ENCODE data around the gene CLIP3. TPM values are rescaled to one million over a fixed set of nuclear protein-coding genes. Genes with fewer than 3 reads are reported as not detected.

The CLIP3 gene
- total and polyA plus RNA-seq, 2 of the 13 experiments (the other 11 are each of a cell fraction or from before 2014, with no cell fraction given) = 0.15 to 1.2 TPM

DNA sequence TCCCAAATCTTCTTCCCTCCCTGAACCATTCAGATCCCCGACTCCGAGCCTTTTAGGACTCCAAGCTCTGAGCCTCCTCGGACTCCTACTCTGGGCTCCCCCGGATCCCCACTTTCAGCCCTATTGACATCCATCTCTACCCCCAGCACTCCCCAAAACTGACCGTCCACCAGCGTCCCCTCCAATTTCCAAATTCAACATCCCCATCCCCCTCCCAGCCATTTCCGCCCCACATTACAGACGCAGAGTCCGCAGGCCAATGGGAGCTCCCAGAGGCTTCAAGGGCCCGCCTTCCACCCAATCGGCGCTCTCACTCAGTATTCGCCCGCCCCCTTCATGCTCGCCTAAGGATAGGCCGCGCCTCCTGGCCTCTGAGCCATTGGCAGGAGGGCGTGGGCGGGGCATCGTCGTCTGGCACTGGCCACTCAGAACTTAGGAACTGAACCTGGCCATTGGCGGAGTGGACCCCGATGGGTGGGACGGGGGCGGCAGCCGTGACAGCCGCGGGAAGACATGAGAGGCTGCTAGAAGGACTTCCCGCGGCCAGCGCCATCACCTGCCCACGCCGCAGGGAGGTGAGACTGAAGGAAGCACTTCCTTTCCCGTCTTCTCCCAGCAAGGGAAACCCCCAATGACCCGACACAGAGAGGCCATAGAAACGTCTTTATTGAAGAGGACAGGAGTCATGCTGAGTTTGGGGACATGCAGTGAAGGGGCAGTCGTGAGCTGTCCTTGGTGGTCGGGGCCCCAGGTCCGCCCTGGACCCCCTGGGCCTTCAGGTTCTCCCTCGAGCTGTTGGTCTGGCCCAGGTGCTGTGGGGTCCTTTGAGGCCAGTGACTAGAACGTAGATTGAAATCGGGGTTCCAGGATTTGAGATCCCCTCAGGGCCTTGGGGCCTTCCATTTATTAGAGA lies 18.4 kb downstream of the CLIP3 start, which contains the start of gene ALKBH6 (continued):
- TF ChIP-seq, protein P1, sequence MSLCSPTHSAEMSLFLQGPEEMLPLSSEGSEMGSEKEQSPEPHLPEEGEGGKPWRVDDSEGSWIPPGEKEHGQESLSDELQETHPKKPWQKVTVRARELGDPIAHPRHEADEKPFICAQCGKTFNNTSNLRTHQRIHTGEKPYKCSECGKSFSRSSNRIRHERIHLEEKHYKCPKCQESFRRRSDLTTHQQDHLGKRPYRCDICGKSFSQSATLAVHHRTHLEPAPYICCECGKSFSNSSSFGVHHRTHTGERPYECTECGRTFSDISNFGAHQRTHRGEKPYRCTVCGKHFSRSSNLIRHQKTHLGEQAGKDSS (CRISPR knock-in tag; IDR thresholded peaks at IDR 0.05; ENCODE audit: borderline replicate concordance, low read depth) = no peak
- TF ChIP-seq MIER2 (CRISPR knock-in tag; IDR thresholded peaks at IDR 0.05) (no peak; the same call in 1 of the 2 replicates), NFE2 (CRISPR knock-in tag; IDR thresholded peaks at IDR 0.05) (no peak), ZNF552 (CRISPR knock-in tag; IDR thresholded peaks at IDR 0.05; ENCODE audit: borderline replicate concordance) (no peak), ZNF615 (CRISPR knock-in tag; IDR thresholded peaks at IDR 0.05; ENCODE audit: borderline replicate concordance) (no peak), EED (CRISPR knock-in tag; IDR thresholded peaks at IDR 0.05) (no peak), FIP1L1 (IDR thresholded peaks at IDR 0.05; ENCODE audit: borderline replicate concordance, insufficient read depth, low read depth, low read length) (no peak), CEBPG (CRISPR knock-in tag; IDR thresholded peaks at IDR 0.05) (no peak), TCF12 (IDR thresholded peaks at IDR 0.05) (no peak), TCF12 (CRISPR knock-in tag; IDR thresholded peaks at IDR 0.05) (no peak), MTA1 (CRISPR knock-in tag; IDR thresholded peaks at IDR 0.05; ENCODE audit: borderline replicate concordance) (no peak), MYC (CRISPR knock-in tag; IDR thresholded peaks at IDR 0.05; ENCODE audit: borderline replicate concordance) (peak; percentile 49; the same call in 1 of the 2 replicates), MED8 (CRISPR knock-in tag; IDR thresholded peaks at IDR 0.05; ENCODE audit: insufficient replicate concordance) (no peak), TIGD3 (CRISPR knock-in tag; IDR thresholded peaks at IDR 0.05; ENCODE audit: borderline replicate concordance) (no peak), ZNF773 (CRISPR knock-in tag; IDR thresholded peaks at IDR 0.05; ENCODE audit: borderline replicate concordance) (no peak), ZNF335 (CRISPR knock-in tag; IDR thresholded peaks at IDR 0.05) (no peak), ELF4 (CRISPR knock-in tag; IDR thresholded peaks at IDR 0.05; ENCODE audit: borderline replicate concordance) (peak; percentile 62; the same call in 1 of the 2 replicates), NFE2L1 (CRISPR knock-in tag; IDR thresholded peaks at IDR 0.05; ENCODE audit: borderline replicate concordance) (no peak), ZNF776 (CRISPR knock-in tag; IDR thresholded peaks at IDR 0.05) (no peak), GLMP (CRISPR knock-in tag; IDR thresholded peaks at IDR 0.05; ENCODE audit: borderline replicate concordance) (no peak), EHMT2 (IDR thresholded peaks at IDR 0.05; ENCODE audit: borderline replicate concordance, low read depth, low read length) (no peak)
- TF ChIP-seq, protein P2, sequence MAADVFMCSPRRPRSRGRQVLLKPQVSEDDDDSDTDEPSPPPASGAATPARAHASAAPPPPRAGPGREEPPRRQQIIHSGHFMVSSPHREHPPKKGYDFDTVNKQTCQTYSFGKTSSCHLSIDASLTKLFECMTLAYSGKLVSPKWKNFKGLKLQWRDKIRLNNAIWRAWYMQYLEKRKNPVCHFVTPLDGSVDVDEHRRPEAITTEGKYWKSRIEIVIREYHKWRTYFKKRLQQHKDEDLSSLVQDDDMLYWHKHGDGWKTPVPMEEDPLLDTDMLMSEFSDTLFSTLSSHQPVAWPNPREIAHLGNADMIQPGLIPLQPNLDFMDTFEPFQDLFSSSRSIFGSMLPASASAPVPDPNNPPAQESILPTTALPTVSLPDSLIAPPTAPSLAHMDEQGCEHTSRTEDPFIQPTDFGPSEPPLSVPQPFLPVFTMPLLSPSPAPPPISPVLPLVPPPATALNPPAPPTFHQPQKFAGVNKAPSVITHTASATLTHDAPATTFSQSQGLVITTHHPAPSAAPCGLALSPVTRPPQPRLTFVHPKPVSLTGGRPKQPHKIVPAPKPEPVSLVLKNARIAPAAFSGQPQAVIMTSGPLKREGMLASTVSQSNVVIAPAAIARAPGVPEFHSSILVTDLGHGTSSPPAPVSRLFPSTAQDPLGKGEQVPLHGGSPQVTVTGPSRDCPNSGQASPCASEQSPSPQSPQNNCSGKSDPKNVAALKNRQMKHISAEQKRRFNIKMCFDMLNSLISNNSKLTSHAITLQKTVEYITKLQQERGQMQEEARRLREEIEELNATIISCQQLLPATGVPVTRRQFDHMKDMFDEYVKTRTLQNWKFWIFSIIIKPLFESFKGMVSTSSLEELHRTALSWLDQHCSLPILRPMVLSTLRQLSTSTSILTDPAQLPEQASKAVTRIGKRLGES (CRISPR knock-in tag; IDR thresholded peaks at IDR 0.05; ENCODE audit: borderline replicate concordance) = no peak

Measured in HepG2 (cell line).